ENCODE measurements around the gene ST8SIA5. TPM values are rescaled to one million over a fixed set of nuclear protein-coding genes. Genes with fewer than 3 reads are reported as not detected.

The ST8SIA5 gene
- total and polyA plus RNA-seq, 2 experiments from 2014 or later = 3.3 to 4.8 TPM

DNA sequence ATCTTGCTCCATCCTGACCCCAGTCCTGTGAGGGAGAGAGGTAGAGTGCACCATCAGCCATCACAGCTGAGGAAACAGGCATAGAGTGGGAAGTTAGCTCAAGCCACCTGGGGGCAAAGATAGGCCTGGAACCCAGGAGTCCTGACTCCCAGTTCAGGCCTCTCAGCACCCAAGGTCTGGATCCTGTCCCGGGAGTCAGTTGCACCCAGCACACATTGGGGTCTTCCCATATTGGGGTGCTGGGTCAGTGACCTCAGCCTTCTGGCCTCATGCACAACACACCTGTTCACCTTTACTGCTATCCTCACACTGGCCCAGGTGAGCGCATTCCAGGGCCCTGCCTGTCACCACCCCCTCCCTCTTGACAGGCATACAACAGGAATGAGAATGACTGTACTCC is 24.7 kb downstream of the ST8SIA5 start (continued):
- TF ChIP-seq, protein P1, sequence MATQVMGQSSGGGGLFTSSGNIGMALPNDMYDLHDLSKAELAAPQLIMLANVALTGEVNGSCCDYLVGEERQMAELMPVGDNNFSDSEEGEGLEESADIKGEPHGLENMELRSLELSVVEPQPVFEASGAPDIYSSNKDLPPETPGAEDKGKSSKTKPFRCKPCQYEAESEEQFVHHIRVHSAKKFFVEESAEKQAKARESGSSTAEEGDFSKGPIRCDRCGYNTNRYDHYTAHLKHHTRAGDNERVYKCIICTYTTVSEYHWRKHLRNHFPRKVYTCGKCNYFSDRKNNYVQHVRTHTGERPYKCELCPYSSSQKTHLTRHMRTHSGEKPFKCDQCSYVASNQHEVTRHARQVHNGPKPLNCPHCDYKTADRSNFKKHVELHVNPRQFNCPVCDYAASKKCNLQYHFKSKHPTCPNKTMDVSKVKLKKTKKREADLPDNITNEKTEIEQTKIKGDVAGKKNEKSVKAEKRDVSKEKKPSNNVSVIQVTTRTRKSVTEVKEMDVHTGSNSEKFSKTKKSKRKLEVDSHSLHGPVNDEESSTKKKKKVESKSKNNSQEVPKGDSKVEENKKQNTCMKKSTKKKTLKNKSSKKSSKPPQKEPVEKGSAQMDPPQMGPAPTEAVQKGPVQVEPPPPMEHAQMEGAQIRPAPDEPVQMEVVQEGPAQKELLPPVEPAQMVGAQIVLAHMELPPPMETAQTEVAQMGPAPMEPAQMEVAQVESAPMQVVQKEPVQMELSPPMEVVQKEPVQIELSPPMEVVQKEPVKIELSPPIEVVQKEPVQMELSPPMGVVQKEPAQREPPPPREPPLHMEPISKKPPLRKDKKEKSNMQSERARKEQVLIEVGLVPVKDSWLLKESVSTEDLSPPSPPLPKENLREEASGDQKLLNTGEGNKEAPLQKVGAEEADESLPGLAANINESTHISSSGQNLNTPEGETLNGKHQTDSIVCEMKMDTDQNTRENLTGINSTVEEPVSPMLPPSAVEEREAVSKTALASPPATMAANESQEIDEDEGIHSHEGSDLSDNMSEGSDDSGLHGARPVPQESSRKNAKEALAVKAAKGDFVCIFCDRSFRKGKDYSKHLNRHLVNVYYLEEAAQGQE (IDR thresholded peaks at IDR 0.05; ENCODE audit: unreplicated experiment) = no peak
- TF ChIP-seq EZH2 (IDR thresholded peaks at IDR 0.05; ENCODE audit: low read depth, unreplicated experiment) (no peak), NANOG (IDR thresholded peaks at IDR 0.05; ENCODE audit: borderline replicate concordance) (no peak)

DNA sequence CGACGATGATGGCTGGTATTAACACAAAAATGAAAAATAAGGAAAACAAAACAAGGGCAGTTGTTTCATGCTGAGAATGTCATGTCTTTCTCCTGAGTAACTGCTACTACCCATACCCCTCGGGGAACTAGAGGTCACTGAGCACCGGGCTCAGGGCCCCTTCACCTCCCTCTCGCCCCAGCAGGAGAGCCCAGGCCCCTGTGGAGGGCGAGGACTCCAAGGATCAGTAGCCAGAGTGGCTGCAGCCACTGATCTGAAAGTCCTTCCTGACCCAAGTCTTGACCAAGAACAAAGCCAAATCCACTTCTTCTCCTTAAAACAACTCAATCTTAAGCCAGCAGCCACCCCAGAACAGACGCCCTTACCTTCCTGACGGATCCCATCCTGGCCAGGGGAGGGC is 25.5 kb downstream of the ST8SIA5 start:
- Mint-ChIP-seq H3K27ac (no peak overlapping the region), H3K36me3 (ENCODE audit: low read depth) (peaks cover 21% of the 10 kb centered on the region; the same call in 2 of the 3 replicates), H3K4me3 (no peak overlapping the region), H3K27me3 (ENCODE audit: insufficient read depth, low read depth, poor library complexity) (peaks cover 12% of the 10 kb centered on the region), H3K4me1 (no peaks in the 10 kb centered on the region), H3K9me3 (peaks cover 29% of the 10 kb centered on the region)
- H3K36me3 ChIP-seq (ENCODE audit: insufficient read depth) = no peaks in the 10 kb centered on the region
- H3K9me2 ChIP-seq (ENCODE audit: insufficient read depth) = no peaks in the 10 kb centered on the region
- H3F3A ChIP-seq (replicated peaks; ENCODE audit: low read depth) = no peaks in the 10 kb centered on the region
- H4K20me1 ChIP-seq (replicated peaks; ENCODE audit: insufficient read depth) = no peaks in the 10 kb centered on the region
- no peak overlapping the region for H3K4me2 ChIP-seq
- H3K27me3 ChIP-seq (ENCODE audit: insufficient read depth) = no peaks in the 10 kb centered on the region
- no peaks in the 10 kb centered on the region for H3K4me1 ChIP-seq (ENCODE audit: insufficient read depth)
- no peak overlapping the region for H3K27ac ChIP-seq (ENCODE audit: low read depth)
- DNase-seq (ENCODE audit: low spot score) (no peak), ATAC-seq (no peak)
- H3K79me2 ChIP-seq (replicated peaks; ENCODE audit: insufficient read depth) = no peaks in the 10 kb centered on the region
- no peak overlapping the region for H3K4me3 ChIP-seq
- H2AFZ ChIP-seq = no peak overlapping the region
- TF ChIP-seq CREB1 (CRISPR knock-in tag; IDR thresholded peaks at IDR 0.05; ENCODE audit: low read depth) = no peak
- no peak for TF ChIP-seq NANOG (IDR thresholded peaks at IDR 0.05; ENCODE audit: borderline replicate concordance)
- TF ChIP-seq, protein P2, sequence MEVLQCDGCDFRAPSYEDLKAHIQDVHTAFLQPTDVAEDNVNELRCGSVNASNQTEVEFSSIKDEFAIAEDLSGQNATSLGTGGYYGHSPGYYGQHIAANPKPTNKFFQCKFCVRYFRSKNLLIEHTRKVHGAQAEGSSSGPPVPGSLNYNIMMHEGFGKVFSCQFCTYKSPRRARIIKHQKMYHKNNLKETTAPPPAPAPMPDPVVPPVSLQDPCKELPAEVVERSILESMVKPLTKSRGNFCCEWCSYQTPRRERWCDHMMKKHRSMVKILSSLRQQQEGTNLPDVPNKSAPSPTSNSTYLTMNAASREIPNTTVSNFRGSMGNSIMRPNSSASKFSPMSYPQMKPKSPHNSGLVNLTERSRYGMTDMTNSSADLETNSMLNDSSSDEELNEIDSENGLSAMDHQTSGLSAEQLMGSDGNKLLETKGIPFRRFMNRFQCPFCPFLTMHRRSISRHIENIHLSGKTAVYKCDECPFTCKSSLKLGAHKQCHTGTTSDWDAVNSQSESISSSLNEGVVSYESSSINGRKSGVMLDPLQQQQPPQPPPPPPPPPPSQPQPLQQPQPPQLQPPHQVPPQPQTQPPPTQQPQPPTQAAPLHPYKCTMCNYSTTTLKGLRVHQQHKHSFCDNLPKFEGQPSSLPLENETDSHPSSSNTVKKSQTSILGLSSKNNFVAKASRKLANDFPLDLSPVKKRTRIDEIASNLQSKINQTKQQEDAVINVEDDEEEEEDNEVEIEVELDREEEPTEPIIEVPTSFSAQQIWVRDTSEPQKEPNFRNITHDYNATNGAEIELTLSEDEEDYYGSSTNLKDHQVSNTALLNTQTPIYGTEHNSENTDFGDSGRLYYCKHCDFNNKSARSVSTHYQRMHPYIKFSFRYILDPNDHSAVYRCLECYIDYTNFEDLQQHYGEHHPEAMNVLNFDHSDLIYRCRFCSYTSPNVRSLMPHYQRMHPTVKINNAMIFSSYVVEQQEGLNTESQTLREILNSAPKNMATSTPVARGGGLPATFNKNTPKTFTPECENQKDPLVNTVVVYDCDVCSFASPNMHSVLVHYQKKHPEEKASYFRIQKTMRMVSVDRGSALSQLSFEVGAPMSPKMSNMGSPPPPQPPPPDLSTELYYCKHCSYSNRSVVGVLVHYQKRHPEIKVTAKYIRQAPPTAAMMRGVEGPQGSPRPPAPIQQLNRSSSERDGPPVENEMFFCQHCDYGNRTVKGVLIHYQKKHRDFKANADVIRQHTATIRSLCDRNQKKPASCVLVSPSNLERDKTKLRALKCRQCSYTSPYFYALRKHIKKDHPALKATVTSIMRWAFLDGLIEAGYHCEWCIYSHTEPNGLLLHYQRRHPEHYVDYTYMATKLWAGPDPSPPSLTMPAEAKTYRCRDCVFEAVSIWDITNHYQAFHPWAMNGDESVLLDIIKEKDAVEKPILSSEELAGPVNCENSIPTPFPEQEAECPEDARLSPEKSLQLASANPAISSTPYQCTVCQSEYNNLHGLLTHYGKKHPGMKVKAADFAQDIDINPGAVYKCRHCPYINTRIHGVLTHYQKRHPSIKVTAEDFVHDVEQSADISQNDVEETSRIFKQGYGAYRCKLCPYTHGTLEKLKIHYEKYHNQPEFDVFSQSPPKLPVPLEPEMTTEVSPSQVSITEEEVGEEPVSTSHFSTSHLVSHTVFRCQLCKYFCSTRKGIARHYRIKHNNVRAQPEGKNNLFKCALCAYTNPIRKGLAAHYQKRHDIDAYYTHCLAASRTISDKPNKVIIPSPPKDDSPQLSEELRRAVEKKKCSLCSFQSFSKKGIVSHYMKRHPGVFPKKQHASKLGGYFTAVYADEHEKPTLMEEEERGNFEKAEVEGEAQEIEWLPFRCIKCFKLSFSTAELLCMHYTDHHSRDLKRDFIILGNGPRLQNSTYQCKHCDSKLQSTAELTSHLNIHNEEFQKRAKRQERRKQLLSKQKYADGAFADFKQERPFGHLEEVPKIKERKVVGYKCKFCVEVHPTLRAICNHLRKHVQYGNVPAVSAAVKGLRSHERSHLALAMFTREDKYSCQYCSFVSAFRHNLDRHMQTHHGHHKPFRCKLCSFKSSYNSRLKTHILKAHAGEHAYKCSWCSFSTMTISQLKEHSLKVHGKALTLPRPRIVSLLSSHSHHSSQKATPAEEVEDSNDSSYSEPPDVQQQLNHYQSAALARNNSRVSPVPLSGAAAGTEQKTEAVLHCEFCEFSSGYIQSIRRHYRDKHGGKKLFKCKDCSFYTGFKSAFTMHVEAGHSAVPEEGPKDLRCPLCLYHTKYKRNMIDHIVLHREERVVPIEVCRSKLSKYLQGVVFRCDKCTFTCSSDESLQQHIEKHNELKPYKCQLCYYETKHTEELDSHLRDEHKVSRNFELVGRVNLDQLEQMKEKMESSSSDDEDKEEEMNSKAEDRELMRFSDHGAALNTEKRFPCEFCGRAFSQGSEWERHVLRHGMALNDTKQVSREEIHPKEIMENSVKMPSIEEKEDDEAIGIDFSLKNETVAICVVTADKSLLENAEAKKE (CRISPR knock-in tag; IDR thresholded peaks at IDR 0.05) = no peak
- TF ChIP-seq POLR2AphosphoS5 (IDR thresholded peaks at IDR 0.05; ENCODE audit: low read depth) = no peak
- TF ChIP-seq ZNF331 (CRISPR knock-in tag; IDR thresholded peaks at IDR 0.05; ENCODE audit: low read depth) = no peak
- no peak for TF ChIP-seq EZH2phosphoT487 (IDR thresholded peaks at IDR 0.05; ENCODE audit: unreplicated experiment)
- no peak for TF ChIP-seq JUNB (IDR thresholded peaks at IDR 0.05; ENCODE audit: unreplicated experiment)
- TF ChIP-seq ZNF114 (CRISPR knock-in tag; IDR thresholded peaks at IDR 0.05) = no peak
- TF ChIP-seq, protein P3, sequence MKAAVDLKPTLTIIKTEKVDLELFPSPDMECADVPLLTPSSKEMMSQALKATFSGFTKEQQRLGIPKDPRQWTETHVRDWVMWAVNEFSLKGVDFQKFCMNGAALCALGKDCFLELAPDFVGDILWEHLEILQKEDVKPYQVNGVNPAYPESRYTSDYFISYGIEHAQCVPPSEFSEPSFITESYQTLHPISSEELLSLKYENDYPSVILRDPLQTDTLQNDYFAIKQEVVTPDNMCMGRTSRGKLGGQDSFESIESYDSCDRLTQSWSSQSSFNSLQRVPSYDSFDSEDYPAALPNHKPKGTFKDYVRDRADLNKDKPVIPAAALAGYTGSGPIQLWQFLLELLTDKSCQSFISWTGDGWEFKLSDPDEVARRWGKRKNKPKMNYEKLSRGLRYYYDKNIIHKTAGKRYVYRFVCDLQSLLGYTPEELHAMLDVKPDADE (IDR thresholded peaks at IDR 0.05) = no peak
- TF ChIP-seq, protein P4, sequence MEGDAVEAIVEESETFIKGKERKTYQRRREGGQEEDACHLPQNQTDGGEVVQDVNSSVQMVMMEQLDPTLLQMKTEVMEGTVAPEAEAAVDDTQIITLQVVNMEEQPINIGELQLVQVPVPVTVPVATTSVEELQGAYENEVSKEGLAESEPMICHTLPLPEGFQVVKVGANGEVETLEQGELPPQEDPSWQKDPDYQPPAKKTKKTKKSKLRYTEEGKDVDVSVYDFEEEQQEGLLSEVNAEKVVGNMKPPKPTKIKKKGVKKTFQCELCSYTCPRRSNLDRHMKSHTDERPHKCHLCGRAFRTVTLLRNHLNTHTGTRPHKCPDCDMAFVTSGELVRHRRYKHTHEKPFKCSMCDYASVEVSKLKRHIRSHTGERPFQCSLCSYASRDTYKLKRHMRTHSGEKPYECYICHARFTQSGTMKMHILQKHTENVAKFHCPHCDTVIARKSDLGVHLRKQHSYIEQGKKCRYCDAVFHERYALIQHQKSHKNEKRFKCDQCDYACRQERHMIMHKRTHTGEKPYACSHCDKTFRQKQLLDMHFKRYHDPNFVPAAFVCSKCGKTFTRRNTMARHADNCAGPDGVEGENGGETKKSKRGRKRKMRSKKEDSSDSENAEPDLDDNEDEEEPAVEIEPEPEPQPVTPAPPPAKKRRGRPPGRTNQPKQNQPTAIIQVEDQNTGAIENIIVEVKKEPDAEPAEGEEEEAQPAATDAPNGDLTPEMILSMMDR (conservative IDR thresholded peaks at IDR 0.05; ENCODE audit: low read depth in 2 of 2) = no peak
